Omental fat pad (tissue), 4 donors: ENCODE measurements around the gene TENT4A. TPM values are rescaled to one million over a fixed set of nuclear protein-coding genes. Genes with fewer than 3 reads are reported as not detected.

ENCODE experiments used
- ATAC-seq: fragments of 150-250 bp; one replicate; pipeline ENCODE4 v1.9.1; 2016; ENCODE audit warnings: mild to moderate bottlenecking, moderate library complexity; ENCODE audit not compliant: low FRiP score
- DNase-seq: peaks from one replicate; pipeline ENCODE4 v3.0.0-alpha.2; 2019; ENCODE audit warnings: low spot score
- CTCF ChIP-seq, 3 donors: fragments of 450-650 bp; IDR thresholded peaks; one replicate each; pipeline ENCODE4 v1.5.1; 2016 to 2017; ENCODE audit warnings: antibody characterized with exemption in 3 of 3, mild to moderate bottlenecking in 3 of 3, moderate library complexity in 2 of 3
- total RNA-seq, 4 donors: library from RNA; depleted of rRNA; stranded (reverse); fragments of >200 nt; gene quantifications; one replicate each; pipeline ENCODE4 v1.1.0, GENCODE V29; 2016

TENT4A gene
- total RNA-seq, 4 donors from 2014 or later = 25.1 to 40.1 (median 31.1) TPM

GRCh38 chr5:6719896-6720560 is 6.8 kb downstream of the TENT4A start:
- ATAC-seq (no peak), DNase-seq (no peak)
- TF ChIP-seq CTCF (IDR thresholded peaks at IDR 0.05) = no peak

GRCh38 chr5:6720561-6720921 is 7.3 kb downstream of the TENT4A start:
- TF ChIP-seq CTCF (IDR thresholded peaks at IDR 0.05) = no peak
- DNase-seq (no peak), ATAC-seq (no peak)

- ATAC-seq (no peak), DNase-seq (no peak)
- no peak for TF ChIP-seq CTCF (IDR thresholded peaks at IDR 0.05)
Measured at GRCh38 chr5:6721442-6721841, 8.2 kb downstream of the TENT4A start.

- TF ChIP-seq CTCF (IDR thresholded peaks at IDR 0.05) = no peak
- DNase-seq (no peak), ATAC-seq (no peak)
Measured at GRCh38 chr5:6722015-6722414, 8.8 kb downstream of the TENT4A start.

- ATAC-seq (no peak), DNase-seq (no peak)
- TF ChIP-seq CTCF (IDR thresholded peaks at IDR 0.05) = no peak
Measured at GRCh38 chr5:6723122-6723815, 10.0 kb downstream of the TENT4A start.

- no peak for TF ChIP-seq CTCF (IDR thresholded peaks at IDR 0.05)
- ATAC-seq (no peak), DNase-seq (no peak)
Measured at GRCh38 chr5:6723816-6724300, 10.6 kb downstream of the TENT4A start.
